NOMO-1 (cell line): ENCODE measurements around the gene MID2.
A peak's percentile ranks its signal among the peaks of the same experiment; 100 is the strongest.
"Not testable (repeated sequence)": the region's sequence is repeated elsewhere in the genome, so short reads cannot be mapped to it uniquely, and the experiment has no call there.

Experiments used
- DNase-seq, 2 experiments: peaks; one replicate each; lab custom pipeline; 2025; ENCODE audit not compliant: unreplicated experiment in 2 of 2; lab: John Stamatoyannopoulos, UW

MID2 gene, protein sequence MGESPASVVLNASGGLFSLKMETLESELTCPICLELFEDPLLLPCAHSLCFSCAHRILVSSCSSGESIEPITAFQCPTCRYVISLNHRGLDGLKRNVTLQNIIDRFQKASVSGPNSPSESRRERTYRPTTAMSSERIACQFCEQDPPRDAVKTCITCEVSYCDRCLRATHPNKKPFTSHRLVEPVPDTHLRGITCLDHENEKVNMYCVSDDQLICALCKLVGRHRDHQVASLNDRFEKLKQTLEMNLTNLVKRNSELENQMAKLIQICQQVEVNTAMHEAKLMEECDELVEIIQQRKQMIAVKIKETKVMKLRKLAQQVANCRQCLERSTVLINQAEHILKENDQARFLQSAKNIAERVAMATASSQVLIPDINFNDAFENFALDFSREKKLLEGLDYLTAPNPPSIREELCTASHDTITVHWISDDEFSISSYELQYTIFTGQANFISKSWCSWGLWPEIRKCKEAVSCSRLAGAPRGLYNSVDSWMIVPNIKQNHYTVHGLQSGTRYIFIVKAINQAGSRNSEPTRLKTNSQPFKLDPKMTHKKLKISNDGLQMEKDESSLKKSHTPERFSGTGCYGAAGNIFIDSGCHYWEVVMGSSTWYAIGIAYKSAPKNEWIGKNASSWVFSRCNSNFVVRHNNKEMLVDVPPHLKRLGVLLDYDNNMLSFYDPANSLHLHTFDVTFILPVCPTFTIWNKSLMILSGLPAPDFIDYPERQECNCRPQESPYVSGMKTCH

DNA sequence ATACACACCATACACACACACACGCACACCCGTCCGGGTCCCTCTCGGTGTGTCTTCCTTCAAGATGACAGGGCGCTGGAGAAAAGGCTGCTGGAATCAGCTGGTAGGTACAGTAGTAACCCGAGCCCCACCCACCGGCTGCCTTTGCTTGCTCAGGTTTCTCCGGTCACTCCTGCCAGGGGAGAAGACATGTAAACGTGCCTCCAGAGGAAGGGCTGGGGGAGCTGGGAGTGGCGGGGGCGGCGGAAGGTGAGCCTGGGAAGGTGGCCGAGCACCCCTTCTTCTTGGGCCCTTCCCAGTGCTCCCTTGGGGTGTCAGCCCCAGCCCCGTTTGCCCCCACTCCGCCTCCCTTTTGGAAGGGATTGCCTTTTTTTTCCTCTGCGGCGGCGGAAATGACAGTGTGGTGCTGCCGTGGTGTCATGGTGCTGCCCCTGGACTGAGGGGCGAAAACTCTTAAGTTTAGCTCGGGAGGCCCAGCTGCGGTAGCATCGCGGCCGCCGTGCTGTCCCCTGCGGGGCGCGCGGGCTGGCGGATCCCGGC is at the start of gene MID2:
TSS of gene MID2 (plus strand) at position 169 of the 540 bp plus-strand sequence. CDS start 561 bp downstream, outside the sequence.
- no peak for DNase-seq

DNA sequence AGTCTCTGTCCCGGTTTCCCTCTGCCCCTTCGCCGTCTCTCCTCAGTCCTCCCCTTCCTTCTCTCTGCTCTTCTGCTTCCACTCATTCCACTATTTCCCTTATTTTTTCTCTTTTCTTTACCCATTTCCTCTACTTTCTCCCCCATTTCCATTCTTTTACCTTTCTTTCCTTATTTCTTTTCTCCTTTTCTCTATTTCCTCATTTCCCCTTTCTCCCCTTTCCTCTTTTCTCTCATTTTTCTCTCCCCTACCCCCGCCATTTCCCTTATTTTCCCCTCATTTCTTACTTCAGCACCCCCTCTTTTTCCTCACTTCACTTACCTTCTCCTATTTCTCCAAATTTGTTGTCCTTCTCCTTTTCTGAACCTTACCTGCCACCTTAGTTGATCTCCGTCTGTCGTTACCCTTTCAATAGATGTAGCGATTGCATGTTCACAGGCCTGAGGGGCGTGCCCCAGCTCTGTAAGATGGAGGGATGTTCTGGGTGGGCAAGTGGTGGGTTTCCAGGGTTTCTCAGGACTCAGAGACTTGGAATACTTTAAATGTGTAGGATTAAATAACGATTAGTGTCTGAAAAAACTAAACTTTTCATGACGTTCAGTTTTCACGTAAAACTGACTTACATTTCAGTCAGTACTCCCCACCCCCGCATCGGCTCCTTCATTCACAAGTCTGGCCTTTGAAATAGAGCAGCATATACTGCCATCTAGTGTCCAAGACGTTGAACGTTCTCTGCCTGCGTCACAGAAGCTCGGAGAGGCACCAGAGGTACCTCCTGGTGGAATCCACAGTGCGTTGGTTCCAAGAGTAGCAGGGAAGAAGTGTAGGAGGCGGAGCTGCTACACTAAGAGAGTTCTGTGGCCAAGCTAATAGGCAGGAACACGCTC is 48.8 kb upstream of the MID2 start:
- peak; percentile 68 to 82 for DNase-seq

- no peak for DNase-seq
Observed at GRCh38 chrX:107777536-107777832, 48.2 kb upstream of the MID2 start, which contains the start of gene NCBP2L. Gene NCBP2L, plus strand, starts transcription at chrX:107777733. Its CDS starts 16,488 bp downstream, at chrX:107794221.

- DNase-seq, result no peak
Observed at GRCh38 chrX:107780525-107780924, 45.1 kb upstream of the MID2 start.

DNA sequence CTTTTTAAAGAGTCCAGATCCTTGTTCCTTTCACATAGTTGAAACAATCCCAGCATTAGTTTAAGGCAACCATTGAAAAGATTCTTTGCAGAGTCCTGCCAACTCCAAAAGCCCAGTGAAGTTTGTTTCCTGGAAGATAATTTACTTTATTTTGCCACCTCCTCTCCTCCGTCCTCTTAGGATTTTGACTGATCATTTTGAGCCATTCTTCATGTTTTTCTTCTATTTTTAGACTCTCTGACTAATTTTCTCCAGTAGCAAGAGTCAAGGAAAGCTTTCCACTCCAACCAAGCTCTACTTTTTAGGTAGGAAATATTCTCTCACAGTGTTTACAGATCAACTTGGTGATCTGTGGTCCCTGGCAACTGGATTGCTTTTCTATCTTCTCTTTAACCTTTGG is 37.8 kb upstream of the MID2 start:
- no peak for DNase-seq

DNA sequence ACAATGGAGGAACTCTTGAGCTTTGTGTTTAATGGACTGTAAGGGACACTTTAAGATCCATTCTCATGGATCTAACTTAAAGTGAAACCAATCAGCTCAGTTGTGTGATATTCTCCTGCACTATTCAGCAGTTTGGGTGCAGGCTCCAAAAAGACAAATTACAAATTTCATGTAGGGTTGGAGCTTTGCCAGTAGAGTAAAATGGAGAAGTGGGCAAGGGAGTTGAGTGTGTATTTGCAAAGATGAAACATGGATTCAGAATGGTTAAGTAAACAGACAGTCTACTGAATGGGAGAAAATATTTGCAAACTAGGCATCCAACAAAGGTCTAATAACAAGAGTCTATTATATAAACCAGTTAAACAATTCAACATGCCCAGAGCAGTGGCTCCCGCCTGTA is 21.2 kb upstream of the MID2 start:
- no peak for DNase-seq

DNA sequence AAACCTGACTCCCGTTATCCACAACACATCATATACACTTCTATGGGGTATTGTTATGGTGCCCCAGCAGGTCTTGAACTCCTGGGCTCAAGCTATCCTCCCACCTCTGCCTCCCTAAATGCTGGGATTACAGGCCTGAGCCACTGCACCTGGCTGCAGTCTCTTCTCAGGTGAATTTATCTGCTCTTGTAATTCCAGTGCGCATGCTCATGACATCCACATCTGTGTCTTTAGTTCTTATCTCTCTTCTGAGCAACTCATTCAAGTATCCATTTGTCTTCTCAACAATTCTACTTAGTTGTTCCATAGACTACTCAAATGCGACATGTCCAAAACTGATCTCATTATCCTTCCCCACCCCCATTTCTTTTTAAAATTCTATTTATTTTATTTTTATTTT is 20.5 kb upstream of the MID2 start:
- DNase-seq, result no peak

- not testable (repeated sequence) for DNase-seq
Observed at GRCh38 chrX:107810053-107810452, 15.6 kb upstream of the MID2 start.

- no peak for DNase-seq
Observed at GRCh38 chrX:107818900-107819521, 6.7 kb upstream of the MID2 start.

GRCh38 chrX:107823042-107823441 is 2.6 kb upstream of the MID2 start:
- DNase-seq, result no peak

DNA sequence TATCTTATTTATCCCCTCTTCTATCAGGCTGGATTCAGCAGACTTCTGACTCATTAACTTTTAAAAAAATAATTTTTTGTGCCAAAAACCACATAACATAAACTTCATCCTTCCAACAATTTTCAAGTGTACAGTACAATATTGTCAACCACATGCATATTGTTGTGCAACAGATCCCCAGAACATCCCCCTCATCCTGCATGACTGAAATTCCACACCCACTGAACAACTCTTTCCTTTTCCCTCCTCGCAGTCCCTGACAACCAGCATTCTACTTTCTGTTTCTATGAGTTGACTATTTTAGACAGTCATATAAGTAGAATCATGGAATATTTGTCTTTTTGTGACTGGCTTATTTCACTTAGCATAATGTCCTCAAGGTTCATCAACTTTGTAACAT is 2.2 kb upstream of the MID2 start:
- DNase-seq, result no peak

DNA sequence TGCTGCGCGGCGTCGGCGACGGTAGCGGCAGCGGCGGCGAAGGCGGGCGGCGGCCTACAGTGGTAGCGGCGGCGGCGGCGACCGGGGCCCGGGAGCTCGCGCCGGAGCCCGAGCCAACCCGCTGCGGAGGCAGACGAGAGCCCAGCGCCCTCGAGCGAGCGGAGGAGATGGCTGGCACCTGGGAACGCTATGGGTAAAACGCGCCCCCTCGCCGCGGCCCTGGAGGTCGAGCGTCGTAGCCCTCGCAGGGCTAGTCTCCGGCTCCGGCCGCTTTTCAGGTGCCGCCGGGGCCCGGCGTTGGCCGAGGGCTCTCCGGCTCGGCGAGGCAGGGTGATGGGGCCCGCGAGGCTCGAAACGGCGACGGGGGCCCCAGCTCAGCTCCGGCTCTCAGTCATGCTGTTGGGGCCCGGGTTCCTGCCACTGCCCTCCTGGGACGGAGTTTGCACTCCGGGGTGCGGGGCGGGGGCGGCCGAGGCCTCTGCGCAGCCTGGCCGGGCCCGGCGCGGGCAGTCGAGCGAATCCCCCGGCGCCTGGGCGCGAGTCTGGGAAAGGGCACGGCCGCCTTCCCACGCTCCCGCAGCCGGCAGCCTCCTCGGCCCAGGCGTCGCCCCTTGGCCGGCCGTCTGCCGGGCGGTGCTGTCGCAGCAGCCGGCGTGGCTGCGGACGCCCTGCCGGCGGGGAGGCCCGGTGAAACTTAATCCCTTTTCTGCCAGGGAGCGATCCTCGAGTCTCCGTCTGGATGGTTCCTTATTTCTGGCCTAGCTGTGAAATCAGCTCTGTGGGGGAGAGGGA is 768 bp downstream of the MID2 start:
- DNase-seq, result no peak

GRCh38 chrX:107827030-107827831 is 1.6 kb downstream of the MID2 start:
- DNase-seq, result no peak

- DNase-seq, result no peak
Observed at GRCh38 chrX:107827852-107828251, 2.2 kb downstream of the MID2 start.

DNA sequence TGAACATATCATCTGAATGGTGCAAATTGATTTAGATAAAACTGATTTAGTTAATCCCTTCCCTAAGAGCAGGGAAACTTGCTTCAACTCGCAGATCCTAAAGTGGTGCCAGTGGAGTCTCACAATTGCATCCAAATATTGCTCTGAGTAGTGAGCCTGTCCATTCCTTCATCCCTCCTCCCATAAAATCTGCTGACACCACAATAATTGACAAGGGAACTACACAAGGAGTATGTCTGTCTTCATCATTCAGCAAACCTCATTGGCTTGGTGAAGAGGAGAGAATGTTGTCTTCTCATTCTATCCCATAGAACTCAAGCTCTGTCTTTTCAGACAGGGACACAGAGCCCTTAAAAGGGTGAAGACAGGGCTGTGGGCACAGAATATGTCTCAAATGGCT is 4.2 kb downstream of the MID2 start:
- DNase-seq, result no peak

- DNase-seq, result no peak
Observed at GRCh38 chrX:107831071-107831730, 5.5 kb downstream of the MID2 start.

DNA sequence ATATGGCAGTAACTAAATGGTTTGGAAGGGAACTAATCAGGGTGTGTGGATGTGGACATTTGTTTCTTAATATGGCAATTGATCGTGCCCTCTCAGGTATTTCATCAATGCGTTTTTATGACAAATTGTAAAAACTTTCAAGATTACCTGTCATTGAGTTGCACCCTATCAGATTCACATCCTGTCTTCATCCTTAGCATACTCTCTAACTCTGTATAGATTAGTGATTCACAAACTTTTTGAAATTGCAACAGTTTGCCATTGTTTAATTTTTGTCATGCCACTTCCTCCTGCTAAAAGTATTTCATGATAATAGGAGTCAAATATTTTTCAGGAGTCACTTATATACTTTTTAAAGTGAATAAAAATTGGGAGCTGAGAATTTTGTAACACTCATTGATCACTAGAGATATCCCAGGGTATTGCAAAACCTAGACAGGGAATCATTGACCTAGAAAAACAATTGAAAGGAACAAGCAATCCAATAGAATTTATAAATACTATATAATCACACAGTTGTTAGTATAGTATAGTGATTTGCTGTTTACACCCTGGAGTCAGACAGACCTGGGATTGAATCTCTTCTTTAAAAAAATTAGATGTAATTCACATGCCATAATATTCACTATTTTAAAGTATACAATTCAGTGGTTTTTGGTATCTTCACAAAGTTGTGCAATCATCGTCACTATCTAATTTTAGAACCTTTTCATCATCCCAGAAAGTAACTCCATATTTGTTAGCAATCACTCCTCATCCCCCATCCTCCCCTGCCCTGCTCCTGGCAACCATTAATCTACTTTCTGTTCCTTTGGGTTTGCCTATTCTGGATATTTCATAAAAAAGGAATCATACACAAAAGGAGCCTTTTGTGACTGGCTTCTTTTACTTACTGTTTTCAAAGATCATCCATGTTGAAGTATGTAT is 8.9 kb downstream of the MID2 start:
- DNase-seq, result no peak
